ENCODE results near the gene ISG20L2.
A peak's percentile ranks its signal among the peaks of the same experiment; 100 is the strongest.

The ISG20L2 gene

DNA sequence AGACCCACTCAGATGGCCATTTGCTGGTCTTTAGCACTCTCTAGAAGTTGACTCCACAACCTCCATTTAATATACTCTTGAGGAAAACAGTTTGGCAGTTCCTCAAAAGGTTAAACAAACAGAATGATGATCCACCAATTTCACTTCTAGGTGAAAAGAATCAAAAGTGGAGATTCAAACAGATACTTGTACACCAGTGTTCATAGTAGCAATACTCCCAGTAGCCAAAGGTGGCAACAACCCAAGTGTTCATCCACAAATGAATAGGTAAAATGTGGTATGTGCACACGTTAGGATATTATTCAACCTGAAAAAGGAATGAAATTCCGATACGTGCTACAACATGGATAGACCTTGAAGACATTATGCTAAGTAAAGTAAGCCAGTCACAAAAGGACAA lies 45.0 kb upstream of the ISG20L2 start:
- peak; percentile 17; the same call in 1 of the 3 replicates for ATAC-seq

DNA sequence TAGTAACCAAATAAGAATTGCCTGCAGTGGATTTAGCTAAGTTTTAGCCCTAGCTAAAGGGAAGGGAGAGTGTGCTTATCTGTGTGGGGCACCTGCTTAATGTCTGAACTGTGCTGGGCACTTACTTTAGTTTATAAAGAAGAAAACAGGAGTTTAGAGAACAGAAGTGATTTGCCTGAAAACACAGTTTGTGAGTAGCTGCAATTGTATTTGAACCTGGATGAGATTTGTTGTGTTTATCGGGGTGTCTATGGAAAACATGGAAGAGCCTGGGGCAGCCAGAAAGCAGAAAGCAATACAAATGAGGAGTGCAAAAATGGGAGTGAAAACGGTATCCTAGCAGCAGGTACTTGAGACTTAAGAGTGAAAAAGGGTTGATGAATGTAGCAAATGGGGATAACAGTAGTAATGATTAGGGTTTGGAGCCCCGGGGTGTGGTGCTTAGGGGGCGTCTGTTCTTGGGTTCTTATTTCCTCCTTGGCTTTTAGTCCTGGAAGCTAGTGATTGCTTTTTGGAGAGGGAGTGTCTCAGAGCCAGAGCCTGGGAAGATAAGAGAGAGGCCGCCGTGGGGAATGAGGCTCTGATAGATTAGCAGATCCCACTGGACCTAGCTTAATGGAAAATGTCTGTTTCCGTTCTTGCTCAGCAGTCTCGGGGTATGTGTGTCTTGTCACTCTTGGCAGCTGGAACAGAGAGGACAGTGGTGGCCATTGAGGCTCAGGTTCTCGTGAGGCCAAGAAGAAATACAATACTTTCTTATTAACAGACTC lies 44.3 kb upstream of the ISG20L2 start:
- peak; percentile 27; the same call in 2 of the 3 replicates for ATAC-seq
- TF ChIP-seq ZC3H10 (CRISPR knock-in tag; IDR thresholded peaks at IDR 0.05) (no peak), TCF4 (CRISPR knock-in tag; IDR thresholded peaks at IDR 0.05; ENCODE audit: borderline replicate concordance) (peak; percentile 80), ARNTL (CRISPR knock-in tag; IDR thresholded peaks at IDR 0.05; ENCODE audit: borderline replicate concordance, low read depth) (no peak), ZFP30 (CRISPR knock-in tag; IDR thresholded peaks at IDR 0.05) (no peak), ZNF8 (CRISPR knock-in tag; IDR thresholded peaks at IDR 0.05) (no peak), GLIS3 (CRISPR knock-in tag; IDR thresholded peaks at IDR 0.05) (0 out of 2 replicates have a peak, but pooled peaks have one; percentile 12)
- TF ChIP-seq, protein P1, sequence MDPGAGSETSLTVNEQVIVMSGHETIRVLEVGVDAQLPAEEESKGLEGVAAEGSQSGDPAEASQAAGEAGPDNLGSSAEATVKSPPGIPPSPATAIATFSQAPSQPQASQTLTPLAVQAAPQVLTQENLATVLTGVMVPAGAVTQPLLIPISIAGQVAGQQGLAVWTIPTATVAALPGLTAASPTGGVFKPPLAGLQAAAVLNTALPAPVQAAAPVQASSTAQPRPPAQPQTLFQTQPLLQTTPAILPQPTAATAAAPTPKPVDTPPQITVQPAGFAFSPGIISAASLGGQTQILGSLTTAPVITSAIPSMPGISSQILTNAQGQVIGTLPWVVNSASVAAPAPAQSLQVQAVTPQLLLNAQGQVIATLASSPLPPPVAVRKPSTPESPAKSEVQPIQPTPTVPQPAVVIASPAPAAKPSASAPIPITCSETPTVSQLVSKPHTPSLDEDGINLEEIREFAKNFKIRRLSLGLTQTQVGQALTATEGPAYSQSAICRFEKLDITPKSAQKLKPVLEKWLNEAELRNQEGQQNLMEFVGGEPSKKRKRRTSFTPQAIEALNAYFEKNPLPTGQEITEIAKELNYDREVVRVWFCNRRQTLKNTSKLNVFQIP (CRISPR knock-in tag; IDR thresholded peaks at IDR 0.05; ENCODE audit: borderline replicate concordance, low read depth), result no peak
- TF ChIP-seq, protein P2, sequence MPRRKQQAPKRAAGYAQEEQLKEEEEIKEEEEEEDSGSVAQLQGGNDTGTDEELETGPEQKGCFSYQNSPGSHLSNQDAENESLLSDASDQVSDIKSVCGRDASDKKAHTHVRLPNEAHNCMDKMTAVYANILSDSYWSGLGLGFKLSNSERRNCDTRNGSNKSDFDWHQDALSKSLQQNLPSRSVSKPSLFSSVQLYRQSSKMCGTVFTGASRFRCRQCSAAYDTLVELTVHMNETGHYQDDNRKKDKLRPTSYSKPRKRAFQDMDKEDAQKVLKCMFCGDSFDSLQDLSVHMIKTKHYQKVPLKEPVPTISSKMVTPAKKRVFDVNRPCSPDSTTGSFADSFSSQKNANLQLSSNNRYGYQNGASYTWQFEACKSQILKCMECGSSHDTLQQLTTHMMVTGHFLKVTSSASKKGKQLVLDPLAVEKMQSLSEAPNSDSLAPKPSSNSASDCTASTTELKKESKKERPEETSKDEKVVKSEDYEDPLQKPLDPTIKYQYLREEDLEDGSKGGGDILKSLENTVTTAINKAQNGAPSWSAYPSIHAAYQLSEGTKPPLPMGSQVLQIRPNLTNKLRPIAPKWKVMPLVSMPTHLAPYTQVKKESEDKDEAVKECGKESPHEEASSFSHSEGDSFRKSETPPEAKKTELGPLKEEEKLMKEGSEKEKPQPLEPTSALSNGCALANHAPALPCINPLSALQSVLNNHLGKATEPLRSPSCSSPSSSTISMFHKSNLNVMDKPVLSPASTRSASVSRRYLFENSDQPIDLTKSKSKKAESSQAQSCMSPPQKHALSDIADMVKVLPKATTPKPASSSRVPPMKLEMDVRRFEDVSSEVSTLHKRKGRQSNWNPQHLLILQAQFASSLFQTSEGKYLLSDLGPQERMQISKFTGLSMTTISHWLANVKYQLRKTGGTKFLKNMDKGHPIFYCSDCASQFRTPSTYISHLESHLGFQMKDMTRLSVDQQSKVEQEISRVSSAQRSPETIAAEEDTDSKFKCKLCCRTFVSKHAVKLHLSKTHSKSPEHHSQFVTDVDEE (CRISPR knock-in tag; IDR thresholded peaks at IDR 0.05), result peak; percentile 93

More for the DNA sequence above, 45.0 kb upstream of the ISG20L2 start:
- no peak for TF ChIP-seq OSR1 (CRISPR knock-in tag; IDR thresholded peaks at IDR 0.05)
- TF ChIP-seq RARB (CRISPR knock-in tag; IDR thresholded peaks at IDR 0.05), result no peak
- no peak for TF ChIP-seq ZFP3 (CRISPR knock-in tag; IDR thresholded peaks at IDR 0.05)

DNA sequence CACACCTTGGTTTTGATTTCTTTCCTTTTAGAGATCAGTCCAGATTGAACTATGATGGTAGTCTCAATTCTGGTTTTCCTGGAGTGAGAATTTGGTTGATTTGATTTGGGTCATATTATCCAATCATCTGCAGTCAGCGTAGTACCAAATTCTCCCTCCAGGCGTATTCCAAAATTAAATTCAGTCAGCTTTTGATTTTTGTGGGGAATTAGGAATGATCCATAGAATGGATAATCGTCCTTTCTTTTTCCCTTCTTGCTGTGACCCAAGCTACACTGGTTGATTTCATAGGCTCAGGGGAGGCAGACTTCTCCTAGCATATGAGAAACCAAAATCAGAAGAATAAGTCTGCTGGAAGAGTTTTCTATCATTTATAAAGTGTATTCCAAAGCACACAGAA lies 43.7 kb upstream of the ISG20L2 start:
- ATAC-seq, result no peak
- 0 out of 2 replicates have a peak, but pooled peaks have one; percentile 38 for TF ChIP-seq ZNF70 (CRISPR knock-in tag; IDR thresholded peaks at IDR 0.05)
- TF ChIP-seq, protein P3, sequence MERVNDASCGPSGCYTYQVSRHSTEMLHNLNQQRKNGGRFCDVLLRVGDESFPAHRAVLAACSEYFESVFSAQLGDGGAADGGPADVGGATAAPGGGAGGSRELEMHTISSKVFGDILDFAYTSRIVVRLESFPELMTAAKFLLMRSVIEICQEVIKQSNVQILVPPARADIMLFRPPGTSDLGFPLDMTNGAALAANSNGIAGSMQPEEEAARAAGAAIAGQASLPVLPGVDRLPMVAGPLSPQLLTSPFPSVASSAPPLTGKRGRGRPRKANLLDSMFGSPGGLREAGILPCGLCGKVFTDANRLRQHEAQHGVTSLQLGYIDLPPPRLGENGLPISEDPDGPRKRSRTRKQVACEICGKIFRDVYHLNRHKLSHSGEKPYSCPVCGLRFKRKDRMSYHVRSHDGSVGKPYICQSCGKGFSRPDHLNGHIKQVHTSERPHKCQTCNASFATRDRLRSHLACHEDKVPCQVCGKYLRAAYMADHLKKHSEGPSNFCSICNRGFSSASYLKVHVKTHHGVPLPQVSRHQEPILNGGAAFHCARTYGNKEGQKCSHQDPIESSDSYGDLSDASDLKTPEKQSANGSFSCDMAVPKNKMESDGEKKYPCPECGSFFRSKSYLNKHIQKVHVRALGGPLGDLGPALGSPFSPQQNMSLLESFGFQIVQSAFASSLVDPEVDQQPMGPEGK (CRISPR knock-in tag; IDR thresholded peaks at IDR 0.05; ENCODE audit: borderline replicate concordance), result no peak

DNA sequence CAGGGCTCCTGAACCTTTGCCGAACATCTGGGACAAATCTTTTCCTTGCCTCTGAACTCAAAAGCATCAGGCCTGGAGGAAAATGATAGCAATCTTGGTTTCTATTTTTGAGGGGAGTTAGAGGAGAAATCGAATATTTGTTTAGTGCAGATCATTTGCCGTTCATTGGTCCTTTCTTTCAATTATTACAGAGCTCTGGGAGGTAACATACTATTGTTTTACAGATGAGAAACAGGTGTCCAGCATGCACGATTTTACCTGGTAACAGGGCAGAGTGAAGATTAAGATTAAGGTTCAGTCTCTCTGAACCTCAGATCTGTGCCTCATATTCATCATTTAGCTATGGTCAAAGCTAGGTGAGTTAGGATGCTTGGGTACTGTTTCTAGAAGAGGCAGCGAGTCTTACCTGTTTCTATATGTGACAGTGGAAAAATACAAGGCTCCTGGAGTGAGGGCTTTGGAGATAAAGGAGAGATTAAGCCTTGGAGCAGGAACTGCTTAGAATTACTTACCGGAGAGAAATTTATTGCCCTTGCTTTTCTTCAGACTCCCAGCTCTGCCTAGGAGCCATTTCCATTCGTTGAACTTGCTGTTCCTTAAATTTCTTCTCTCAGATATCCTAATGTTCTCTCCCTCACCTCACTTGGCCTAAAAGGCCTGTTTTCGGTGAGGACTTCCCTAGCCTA lies 40.2 kb upstream of the ISG20L2 start:
- no peak for ATAC-seq
- TF ChIP-seq ZNF565 (CRISPR knock-in tag; conservative IDR thresholded peaks at IDR 0.05; ENCODE audit: low read depth), result no peak
- TF ChIP-seq ZC3H10 (CRISPR knock-in tag; IDR thresholded peaks at IDR 0.05), result no peak
- TF ChIP-seq, protein P4, sequence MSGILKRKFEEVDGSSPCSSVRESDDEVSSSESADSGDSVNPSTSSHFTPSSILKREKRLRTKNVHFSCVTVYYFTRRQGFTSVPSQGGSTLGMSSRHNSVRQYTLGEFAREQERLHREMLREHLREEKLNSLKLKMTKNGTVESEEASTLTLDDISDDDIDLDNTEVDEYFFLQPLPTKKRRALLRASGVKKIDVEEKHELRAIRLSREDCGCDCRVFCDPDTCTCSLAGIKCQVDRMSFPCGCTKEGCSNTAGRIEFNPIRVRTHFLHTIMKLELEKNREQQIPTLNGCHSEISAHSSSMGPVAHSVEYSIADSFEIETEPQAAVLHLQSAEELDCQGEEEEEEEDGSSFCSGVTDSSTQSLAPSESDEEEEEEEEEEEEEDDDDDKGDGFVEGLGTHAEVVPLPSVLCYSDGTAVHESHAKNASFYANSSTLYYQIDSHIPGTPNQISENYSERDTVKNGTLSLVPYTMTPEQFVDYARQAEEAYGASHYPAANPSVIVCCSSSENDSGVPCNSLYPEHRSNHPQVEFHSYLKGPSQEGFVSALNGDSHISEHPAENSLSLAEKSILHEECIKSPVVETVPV (CRISPR knock-in tag; IDR thresholded peaks at IDR 0.05), result no peak
- TF ChIP-seq BACH2 (CRISPR knock-in tag; IDR thresholded peaks at IDR 0.05; ENCODE audit: borderline replicate concordance), result no peak
- TF ChIP-seq, protein P5, sequence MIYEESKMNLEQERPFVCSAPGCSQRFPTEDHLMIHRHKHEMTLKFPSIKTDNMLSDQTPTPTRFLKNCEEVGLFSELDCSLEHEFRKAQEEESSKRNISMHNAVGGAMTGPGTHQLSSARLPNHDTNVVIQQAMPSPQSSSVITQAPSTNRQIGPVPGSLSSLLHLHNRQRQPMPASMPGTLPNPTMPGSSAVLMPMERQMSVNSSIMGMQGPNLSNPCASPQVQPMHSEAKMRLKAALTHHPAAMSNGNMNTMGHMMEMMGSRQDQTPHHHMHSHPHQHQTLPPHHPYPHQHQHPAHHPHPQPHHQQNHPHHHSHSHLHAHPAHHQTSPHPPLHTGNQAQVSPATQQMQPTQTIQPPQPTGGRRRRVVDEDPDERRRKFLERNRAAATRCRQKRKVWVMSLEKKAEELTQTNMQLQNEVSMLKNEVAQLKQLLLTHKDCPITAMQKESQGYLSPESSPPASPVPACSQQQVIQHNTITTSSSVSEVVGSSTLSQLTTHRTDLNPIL (CRISPR knock-in tag; IDR thresholded peaks at IDR 0.05; ENCODE audit: low read depth), result no peak
- no peak for TF ChIP-seq ISL1 (CRISPR knock-in tag; IDR thresholded peaks at IDR 0.05)
- TF ChIP-seq ZNF70 (CRISPR knock-in tag; IDR thresholded peaks at IDR 0.05), result no peak
- TF ChIP-seq, protein P1 (CRISPR knock-in tag; IDR thresholded peaks at IDR 0.05; ENCODE audit: borderline replicate concordance, low read depth), result no peak

Measured in SK-N-SH treated with all-trans-retinoic acid at 6 μM for 48 hours (cell line).